HepG2 (cell line): ENCODE data around the gene PRXL2A. TPM values are rescaled to one million over a fixed set of nuclear protein-coding genes. Genes with fewer than 3 reads are reported as not detected.

ENCODE experiments used
- ARID5B ChIP-seq: IDR thresholded peaks from 2 replicates; pipeline ENCODE4 v1.4.0; 2020; ENCODE audit warnings: mild to moderate bottlenecking, missing genetic modification reagents
- CTCF ChIP-seq: sonication (generic); formaldehyde crosslinking; IDR thresholded peaks from 2 replicates; pipeline ENCODE4 v1.5.0; 2020; ENCODE audit warnings: mild to moderate bottlenecking, missing genetic modification reagents, moderate library complexity
- FIP1L1 ChIP-seq: fragments of 200-400 bp; formaldehyde crosslinking; IDR thresholded peaks from 2 replicates; pipeline ENCODE4 v1.6.1; 2018; ENCODE audit warnings: low read depth, mild to moderate bottlenecking, low read length, moderate library complexity, borderline replicate concordance; ENCODE audit not compliant: insufficient read depth
- FOXC1 ChIP-seq: sonication (generic); formaldehyde crosslinking; IDR thresholded peaks from 2 replicates; pipeline ENCODE4 v1.8.0; 2022; ENCODE audit warnings: mild to moderate bottlenecking, missing genetic modification reagents, borderline replicate concordance
- HCFC1 ChIP-seq: fragments of 150-350 bp; IDR thresholded peaks from 2 replicates; pipeline ENCODE4 v1.6.1; 2014; ENCODE audit warnings: low read depth, low read length
- HOXA7 ChIP-seq: sonication (generic); formaldehyde crosslinking; IDR thresholded peaks from 2 replicates; pipeline ENCODE4 v1.8.1; 2022; ENCODE audit warnings: mild to moderate bottlenecking, missing genetic modification reagents, moderate library complexity
- RCOR2 ChIP-seq: IDR thresholded peaks from 2 replicates; pipeline ENCODE4 v1.6.1; 2016; ENCODE audit warnings: missing biosample characterization, missing genetic modification reagents
- RERE ChIP-seq: IDR thresholded peaks from 2 replicates; pipeline ENCODE4 v1.6.1; 2016; ENCODE audit warnings: low read depth, missing genetic modification reagents, missing compliant biosample characterization
- SALL1 ChIP-seq: sonication (generic); formaldehyde crosslinking; IDR thresholded peaks from 2 replicates; pipeline ENCODE4 v1.8.0; 2022; ENCODE audit warnings: mild to moderate bottlenecking, missing genetic modification reagents
- THAP7 ChIP-seq: sonication (generic); formaldehyde crosslinking; IDR thresholded peaks from 2 replicates; pipeline ENCODE4 v1.8.1; 2023; ENCODE audit warnings: mild to moderate bottlenecking, missing genetic modification reagents
- ZNF496 ChIP-seq: sonication (generic); formaldehyde crosslinking; IDR thresholded peaks from 2 replicates; pipeline ENCODE4 v1.8.1; 2023; ENCODE audit warnings: mild to moderate bottlenecking, moderate library complexity, missing genetic modification reagents; ENCODE audit not compliant: insufficient replicate concordance
- ZNF562 ChIP-seq: sonication (generic); formaldehyde crosslinking; IDR thresholded peaks from 2 replicates; pipeline ENCODE4 v1.8.0; 2022; ENCODE audit warnings: missing genetic modification reagents, borderline replicate concordance
- ZNF850 ChIP-seq: sonication (generic); formaldehyde crosslinking; conservative IDR thresholded peaks from 2 replicates; pipeline ENCODE4 v1.9.0; 2021; ENCODE audit warnings: mild to moderate bottlenecking, missing genetic modification reagents
- polyA plus RNA-seq, 8 experiments: library from polyadenylated mRNA; depleted of rRNA in 3 of 8; stranded (reverse) in 7 of 8; unstranded in 1 of 8; fragments of >200 nt; fragmentation: Illumina TruSeq in 4 of 8; extraction: Trizol in 4 of 8; gene quantifications; 2 replicates each; pipeline versions ENCODE4 v1.2.1 to v1.2.3, GENCODE V29; 2011 to 2016; ENCODE audit warnings: low read depth in 4 of 8, missing spikeins in 1 of 8, mixed read lengths in 1 of 8; ENCODE audit not compliant: insufficient read depth in 1 of 8
- total RNA-seq, 5 experiments: library from RNA; depleted of rRNA; stranded (reverse); fragments of >200 nt; fragmentation: Illumina TruSeq; extraction: Trizol; gene quantifications; 2 replicates each; pipeline ENCODE4 v1.2.3, GENCODE V29; 2016; ENCODE audit warnings: low read depth in 1 of 5
- TF ChIP-seq, protein P1 (sequence below): sonication (generic); formaldehyde crosslinking; IDR thresholded peaks from 2 replicates; pipeline ENCODE4 v1.4.0; 2020; ENCODE audit warnings: low read depth, mild to moderate bottlenecking, missing genetic modification reagents

The PRXL2A gene
- total and polyA plus RNA-seq, 2 of the 13 experiments (the other 11 are each of a cell fraction or from before 2014, with no cell fraction given), result 43.9 to 79.9 TPM

DNA sequence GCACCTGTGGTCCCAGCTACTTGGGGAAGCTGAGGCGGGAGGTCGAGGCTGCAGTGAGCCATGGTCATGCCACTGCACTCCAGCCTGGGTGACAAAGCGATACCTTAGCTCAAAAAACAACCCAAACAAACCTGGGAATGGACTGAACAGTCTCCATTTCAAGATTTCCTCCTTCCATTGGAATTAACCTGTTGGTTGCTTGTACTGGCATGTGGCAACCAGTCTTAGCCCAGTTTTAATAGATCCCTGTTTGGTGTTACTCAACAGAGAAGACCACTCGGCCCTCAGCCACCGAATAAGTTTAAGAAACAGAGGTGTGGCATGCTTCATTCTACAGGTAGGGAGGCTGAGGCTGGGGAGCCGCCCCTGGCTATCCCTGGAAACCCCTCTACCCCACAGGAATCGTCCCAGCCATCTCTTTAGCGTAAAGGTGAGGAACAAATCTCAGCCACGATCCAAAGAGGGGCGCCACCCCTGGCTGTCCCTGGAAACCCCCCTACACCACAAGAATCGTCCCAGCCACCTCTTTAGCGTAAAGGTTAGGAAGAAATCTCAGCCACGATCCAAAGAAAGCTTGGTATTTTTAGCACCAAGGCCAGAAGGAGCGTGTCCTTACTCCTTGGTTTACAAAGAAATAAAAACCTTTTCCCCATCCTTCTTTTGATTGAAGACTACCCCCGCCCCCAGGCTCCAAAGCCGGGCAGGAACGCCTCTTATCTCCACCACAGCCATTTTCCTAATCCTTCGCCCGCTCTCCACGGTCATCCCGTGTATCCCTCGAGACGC lies 44.9 kb downstream of the PRXL2A start (continued):
- TF ChIP-seq THAP7 (peak; percentile 64; the same call in 1 of the 2 replicates), FIP1L1 (no peak), FOXC1 (peak; percentile 49; the same call in 1 of the 2 replicates), ZNF562 (CRISPR knock-in tag) (no peak), SALL1 (peak; percentile 38), HCFC1 (no peak), RCOR2 (CRISPR knock-in tag) (no peak), ZNF850 (CRISPR knock-in tag) (no peak), ZNF496 (CRISPR knock-in tag) (no peak), CTCF (CRISPR knock-in tag) (no peak), HOXA7 (CRISPR knock-in tag) (no peak), RERE (CRISPR knock-in tag) (no peak), ARID5B (CRISPR knock-in tag) (no peak)
- TF ChIP-seq, protein P1, sequence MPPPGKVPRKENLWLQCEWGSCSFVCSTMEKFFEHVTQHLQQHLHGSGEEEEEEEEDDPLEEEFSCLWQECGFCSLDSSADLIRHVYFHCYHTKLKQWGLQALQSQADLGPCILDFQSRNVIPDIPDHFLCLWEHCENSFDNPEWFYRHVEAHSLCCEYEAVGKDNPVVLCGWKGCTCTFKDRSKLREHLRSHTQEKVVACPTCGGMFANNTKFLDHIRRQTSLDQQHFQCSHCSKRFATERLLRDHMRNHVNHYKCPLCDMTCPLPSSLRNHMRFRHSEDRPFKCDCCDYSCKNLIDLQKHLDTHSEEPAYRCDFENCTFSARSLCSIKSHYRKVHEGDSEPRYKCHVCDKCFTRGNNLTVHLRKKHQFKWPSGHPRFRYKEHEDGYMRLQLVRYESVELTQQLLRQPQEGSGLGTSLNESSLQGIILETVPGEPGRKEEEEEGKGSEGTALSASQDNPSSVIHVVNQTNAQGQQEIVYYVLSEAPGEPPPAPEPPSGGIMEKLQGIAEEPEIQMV (CRISPR knock-in tag), result 0 out of 2 replicates have a peak, but pooled peaks have one; percentile 10
